ENCODE data around the gene SLC28A2. TPM values are rescaled to one million over a fixed set of nuclear protein-coding genes. Genes with fewer than 3 reads are reported as not detected.

Gene SLC28A2
- under 0.01 TPM in 1 of 2 replicates, not detected in the other for total RNA-seq

GRCh38 chr15:45251888-45252287 is at the start of gene SLC28A2:
SLC28A2 (plus strand) TSS chr15:45252234; CDS start chr15:45253216, 982 bp downstream.

Other genes with a start within 250 kb of the SLC28A2 start
- gene SORD, start 229.0 kb upstream of the SLC28A2 start, total RNA-seq, result 4.8 and 17.6 TPM in 2 replicates
- under 0.01 TPM in 1 of 2 replicates, not detected in the other for gene DUOX2, start 138.1 kb upstream of the SLC28A2 start, total RNA-seq
- gene DUOXA2, start 137.9 kb upstream of the SLC28A2 start, total RNA-seq, result not detected in 2 replicates
- gene DUOXA1, start 122.4 kb upstream of the SLC28A2 start, total RNA-seq, result 0.56 TPM in 1 of 2 replicates, not detected in the other
- gene DUOX1, start 122.2 kb upstream of the SLC28A2 start, total RNA-seq, result under 0.01 TPM in 2 replicates
- gene SHF, start 64.3 kb upstream of the SLC28A2 start, total RNA-seq, result 0.58 and 3.1 TPM in 2 replicates
- 0.19 and 0.56 TPM in 2 replicates for gene GATM, start 126.3 kb downstream of the SLC28A2 start, total RNA-seq